CD4-positive, CD25-positive, alpha-beta regulatory T cell (primary cell): Measurements from ENCODE around the gene ASB6. TPM values are rescaled to one million over a fixed set of nuclear protein-coding genes. Genes with fewer than 3 reads are reported as not detected.
"Not testable (repeated sequence)": the region's sequence is repeated elsewhere in the genome, so short reads cannot be mapped to it uniquely, and the experiment has no call there.

Experiments
- ATAC-seq, 2 donors: fragments of 150-1000 bp; cut with Tn5 transposase; one replicate each; pipeline ENCODE4 v1.10.0; 2021; ENCODE audit warnings: low read depth in 2 of 2, moderate number of reproducible peaks in 2 of 2, moderate library complexity in 1 of 2
- DNase-seq, 3 donors: peaks; one replicate each; pipeline versions ENCODE4 v3.0.0 to v3.0.0-alpha.2; 2012 to 2022; ENCODE audit warnings: mixed read lengths in 1 of 3
- H3K27ac ChIP-seq: one replicate; pipeline ENCODE4 v1.7.0; 2013; ENCODE audit warnings: mild to moderate bottlenecking, low read length; ENCODE audit not compliant: insufficient read depth, poor library complexity, severe bottlenecking
- H3K27me3 ChIP-seq: one replicate; pipeline ENCODE4 v1.7.0; 2013; ENCODE audit warnings: low read length; ENCODE audit not compliant: control insufficient read depth, insufficient read depth
- H3K36me3 ChIP-seq: one replicate; pipeline ENCODE4 v1.7.0; 2013; ENCODE audit warnings: mild to moderate bottlenecking, low read length, moderate library complexity; ENCODE audit not compliant: control insufficient read depth, insufficient read depth
- H3K4me1 ChIP-seq: 2 replicates; pipeline ENCODE4 v1.7.0; 2013; ENCODE audit warnings: mild to moderate bottlenecking, low read length; ENCODE audit not compliant: insufficient read depth, control insufficient read depth, poor library complexity, severe bottlenecking
- H3K4me3 ChIP-seq: one replicate; pipeline ENCODE4 v1.7.0; 2013; ENCODE audit warnings: low read depth, mild to moderate bottlenecking, low read length, moderate library complexity
- H3K9me3 ChIP-seq, 2 experiments: 1 replicate in 1 of 2; 2 replicates in 1 of 2; pipeline ENCODE4 v1.7.0; 2013; ENCODE audit warnings: low read length in 2 of 2, mild to moderate bottlenecking in 1 of 2, moderate library complexity in 1 of 2; ENCODE audit not compliant: control insufficient read depth in 2 of 2
- H3K27ac Mint-ChIP-seq, 3 donors: one replicate each; pipeline ENCODE4 v1.8.0; 2020 to 2022; ENCODE audit warnings: mild to moderate bottlenecking in 3 of 3, mixed read lengths in 3 of 3, moderate library complexity in 2 of 3
- H3K27me3 Mint-ChIP-seq: one replicate; pipeline ENCODE4 v1.8.0; 2022; ENCODE audit warnings: mild to moderate bottlenecking, mixed read lengths
- H3K36me3 Mint-ChIP-seq: one replicate; pipeline ENCODE4 v1.8.0; 2020; ENCODE audit warnings: mixed read lengths
- H3K4me1 Mint-ChIP-seq, 4 donors: one replicate each; pipeline ENCODE4 v1.8.0; 2020 to 2022; ENCODE audit warnings: mixed read lengths in 4 of 4, mild to moderate bottlenecking in 1 of 4
- H3K4me3 Mint-ChIP-seq, 4 donors: one replicate each; pipeline ENCODE4 v1.8.0; 2020 to 2022; ENCODE audit warnings: mild to moderate bottlenecking in 4 of 4, mixed read lengths in 4 of 4, moderate library complexity in 3 of 4
- H3K9me3 Mint-ChIP-seq, 7 donors: one replicate each; pipeline ENCODE4 v1.8.0; 2020 to 2022; ENCODE audit warnings: mixed read lengths in 7 of 7, mild to moderate bottlenecking in 3 of 7, moderate library complexity in 2 of 7
- polyA plus RNA-seq, 4 donors: library from polyadenylated mRNA; unstranded; fragments of 300-500 nt; fragmentation: Illumina TruSeq; gene quantifications; one replicate each; pipeline ENCODE4 v1.2.3, GENCODE V29; 2021
- total RNA-seq: library from RNA; stranded (reverse); gene quantifications from one replicate; pipeline ENCODE4 v1.2.3, GENCODE V29; 2022

ASB6 gene
- total and polyA plus RNA-seq, 5 donors from 2014 or later = 21.7 to 27.8 (median 24.0) TPM

GRCh38 chr9:129592790-129593189 lies 49.2 kb downstream of the ASB6 start:
- H3K36me3 ChIP-seq, H3K4me3 Mint-ChIP-seq, H3K9me3 Mint-ChIP-seq, H3K9me3 ChIP-seq, H3K36me3 Mint-ChIP-seq, H3K27me3 ChIP-seq, H3K4me3 ChIP-seq, H3K27ac Mint-ChIP-seq, DNase-seq, H3K27ac ChIP-seq, ATAC-seq, H3K4me1 ChIP-seq: not testable (repeated sequence)
- H3K27me3 Mint-ChIP-seq = peaks cover 53% of the 10 kb centered on the region
- peaks cover 0 to 23% (median 4%) of the 10 kb centered on the region in 4 donors for H3K4me1 Mint-ChIP-seq

GRCh38 chr9:129591916-129592315 lies 50.0 kb downstream of the ASB6 start:
- H3K9me3 Mint-ChIP-seq = peaks cover 0 to 1% (median 0%) of the 10 kb centered on the region in 7 donors
- H3K4me1 Mint-ChIP-seq = peaks cover 0 to 29% (median 8%) of the 10 kb centered on the region in 4 donors

DNA sequence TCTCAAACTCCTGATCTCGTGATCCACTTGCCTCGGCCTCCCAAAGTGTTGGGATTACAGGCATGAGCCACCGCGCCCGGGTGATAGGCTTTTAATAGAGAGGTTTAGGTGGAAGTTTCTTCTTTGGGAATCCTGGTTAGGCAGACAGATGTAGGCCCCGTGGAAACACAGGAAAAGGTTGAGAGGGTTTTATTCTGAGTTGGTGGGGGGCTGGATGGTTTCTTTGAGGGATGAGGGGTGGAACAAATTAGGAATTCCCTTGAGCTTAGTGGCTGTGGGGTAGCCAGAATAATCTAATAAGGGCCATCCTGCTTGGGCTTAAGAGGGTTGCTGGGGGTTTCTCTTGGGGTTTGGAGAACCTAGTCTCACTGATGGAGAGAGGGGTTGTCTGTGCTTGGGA lies 51.5 kb downstream of the ASB6 start:
- Histone ChIP-seq H3K27ac (no peak overlapping the region), H3K36me3 (no peaks in the 10 kb centered on the region), H3K27me3 (no peaks in the 10 kb centered on the region), H3K4me3 (no peak overlapping the region), H3K4me1 (no peaks in the 10 kb centered on the region), H3K9me3 (no peaks in the 10 kb centered on the region)
- H3K9me3 Mint-ChIP-seq = peaks cover 0 to 1% (median 0%) of the 10 kb centered on the region in 7 donors
- H3K4me1 Mint-ChIP-seq = peaks cover 0 to 28% (median 12%) of the 10 kb centered on the region in 4 donors
- no peak overlapping the region for H3K27ac Mint-ChIP-seq
- ATAC-seq (no peak), DNase-seq (no peak)
- H3K36me3 Mint-ChIP-seq = no peaks in the 10 kb centered on the region
- no peak overlapping the region for H3K4me3 Mint-ChIP-seq
- H3K27me3 Mint-ChIP-seq = peaks cover 39% of the 10 kb centered on the region

More at GRCh38 chr9:129591916-129592315, 50.0 kb downstream of the ASB6 start:
- Histone ChIP-seq H3K4me1 (peaks cover 3% of the 10 kb centered on the region), H3K36me3 (no peaks in the 10 kb centered on the region), H3K27ac (no peak overlapping the region), H3K4me3 (no peak overlapping the region), H3K9me3 (no peaks in the 10 kb centered on the region), H3K27me3 (no peaks in the 10 kb centered on the region)
- H3K4me3 Mint-ChIP-seq = no peak overlapping the region
- DNase-seq = no peak
- no peak overlapping the region for H3K27ac Mint-ChIP-seq
- no peak for ATAC-seq
- no peaks in the 10 kb centered on the region for H3K36me3 Mint-ChIP-seq
- H3K27me3 Mint-ChIP-seq = peaks cover 51% of the 10 kb centered on the region

DNA sequence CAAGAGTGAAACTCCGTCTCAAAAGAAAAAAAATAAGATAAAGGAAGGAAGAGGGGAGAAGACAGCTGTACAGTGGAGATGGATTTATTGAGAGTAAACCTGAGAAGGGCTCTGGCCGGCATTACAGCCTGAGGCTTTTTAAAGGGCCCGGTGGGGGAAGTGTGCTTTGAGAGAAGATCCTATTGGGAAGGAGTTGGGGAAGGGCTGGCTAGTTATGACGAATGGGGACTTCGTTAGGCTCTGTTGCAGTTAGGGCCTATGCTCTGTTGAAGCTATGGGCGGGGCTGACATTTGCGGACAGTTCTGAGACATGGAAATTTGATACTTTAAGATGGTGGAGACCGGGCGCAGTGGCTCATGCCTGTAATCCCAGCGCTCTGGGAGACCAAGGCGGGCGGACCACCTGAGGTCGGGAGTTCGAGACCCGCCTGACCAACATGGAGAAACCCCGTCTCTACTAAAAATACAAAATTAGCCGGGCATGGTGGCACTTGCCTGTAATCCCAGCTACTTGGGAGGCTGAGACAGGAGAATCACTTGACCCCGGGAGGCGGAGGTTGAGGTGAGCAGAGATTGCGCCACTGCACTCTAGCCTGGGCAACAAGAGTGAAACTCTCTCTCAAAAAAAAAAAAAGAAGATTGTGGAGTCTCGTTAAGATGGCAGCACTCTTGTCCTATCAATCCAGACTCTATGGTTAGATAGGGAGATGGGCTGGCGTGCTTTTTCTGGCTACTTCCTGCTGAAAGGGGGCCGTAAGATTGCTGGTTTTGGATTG lies 54.3 kb downstream of the ASB6 start:
- no peak overlapping the region for H3K4me3 ChIP-seq
- H3K36me3 ChIP-seq = no peaks in the 10 kb centered on the region
- ATAC-seq (no peak), DNase-seq (no peak)
- no peak overlapping the region for H3K4me3 Mint-ChIP-seq
- peaks cover 8 to 47% (median 21%) of the 10 kb centered on the region in 4 donors for H3K4me1 Mint-ChIP-seq
- peaks cover 13% of the 10 kb centered on the region for H3K27me3 Mint-ChIP-seq
- no peaks in the 10 kb centered on the region for H3K9me3 ChIP-seq
- H3K27ac Mint-ChIP-seq = peak overlapping the region in 2 of 3 donors; percentile 71 to 88
- peaks cover 0 to 1% (median 0%) of the 10 kb centered on the region in 7 donors for H3K9me3 Mint-ChIP-seq
- no peak overlapping the region for H3K27ac ChIP-seq
- peaks cover 19% of the 10 kb centered on the region for H3K4me1 ChIP-seq
- no peaks in the 10 kb centered on the region for H3K27me3 ChIP-seq
- H3K36me3 Mint-ChIP-seq = no peaks in the 10 kb centered on the region

- Histone ChIP-seq H3K9me3 (no peaks in the 10 kb centered on the region), H3K4me3 (no peak overlapping the region), H3K4me1 (peaks cover 20% of the 10 kb centered on the region), H3K27me3 (no peaks in the 10 kb centered on the region), H3K27ac (no peak overlapping the region), H3K36me3 (no peaks in the 10 kb centered on the region)
- Mint-ChIP-seq H3K4me1 (peaks cover 11 to 57% (median 24%) of the 10 kb centered on the region in 4 donors), H3K4me3 (peak overlapping the region in 2 of 4 donors; percentile 21 to 22), H3K9me3 (peaks cover 0 to 1% (median 0%) of the 10 kb centered on the region in 7 donors), H3K27ac (peak overlapping the region in 2 of 3 donors; percentile 71 to 88), H3K27me3 (peaks cover 12% of the 10 kb centered on the region), H3K36me3 (no peaks in the 10 kb centered on the region)
- ATAC-seq (no peak), DNase-seq (peak in 1 of 3 donors; percentile 66)
These were observed 55.3 kb downstream of the ASB6 start for GRCh38 chr9:129586685-129587084.

GRCh38 chr9:129586245-129586644 lies 55.7 kb downstream of the ASB6 start:
- no peaks in the 10 kb centered on the region for H3K36me3 Mint-ChIP-seq
- no peak for ATAC-seq
- Histone ChIP-seq H3K4me1 (peaks cover 20% of the 10 kb centered on the region), H3K27ac (no peak overlapping the region), H3K27me3 (no peaks in the 10 kb centered on the region), H3K36me3 (no peaks in the 10 kb centered on the region), H3K9me3 (no peaks in the 10 kb centered on the region), H3K4me3 (no peak overlapping the region)
- peaks cover 0 to 1% (median 0%) of the 10 kb centered on the region in 7 donors for H3K9me3 Mint-ChIP-seq
- H3K27me3 Mint-ChIP-seq = peaks cover 12% of the 10 kb centered on the region
- peak in 1 of 3 donors; percentile 54 for DNase-seq
- H3K27ac Mint-ChIP-seq = peak overlapping the region; percentile 29 to 88 (median 71)
- peaks cover 11 to 58% (median 27%) of the 10 kb centered on the region in 4 donors for H3K4me1 Mint-ChIP-seq
- H3K4me3 Mint-ChIP-seq = peak overlapping the region in 2 of 4 donors; percentile 25 to 59

- H3K27ac Mint-ChIP-seq = no peak overlapping the region
- DNase-seq = no peak
These were observed 56.6 kb downstream of the ASB6 start for GRCh38 chr9:129585352-129585751.

More at GRCh38 chr9:129585352-129585751, 56.6 kb downstream of the ASB6 start:
- H3K9me3 ChIP-seq = no peaks in the 10 kb centered on the region
- Mint-ChIP-seq H3K4me3 (peak overlapping the region in 1 of 4 donors; percentile 38), H3K36me3 (no peaks in the 10 kb centered on the region), H3K9me3 (peaks cover 0 to 1% (median 0%) of the 10 kb centered on the region in 7 donors), H3K4me1 (peaks cover 11 to 65% (median 30%) of the 10 kb centered on the region in 4 donors), H3K27me3 (peaks cover 6% of the 10 kb centered on the region)
- H3K36me3 ChIP-seq = no peaks in the 10 kb centered on the region
- no peak overlapping the region for H3K4me3 ChIP-seq
- no peak overlapping the region for H3K27ac ChIP-seq
- H3K4me1 ChIP-seq = peaks cover 24% of the 10 kb centered on the region
- no peak for ATAC-seq
- no peaks in the 10 kb centered on the region for H3K27me3 ChIP-seq
